ENCODE data around the gene TBL1Y.

TBL1Y gene

DNA sequence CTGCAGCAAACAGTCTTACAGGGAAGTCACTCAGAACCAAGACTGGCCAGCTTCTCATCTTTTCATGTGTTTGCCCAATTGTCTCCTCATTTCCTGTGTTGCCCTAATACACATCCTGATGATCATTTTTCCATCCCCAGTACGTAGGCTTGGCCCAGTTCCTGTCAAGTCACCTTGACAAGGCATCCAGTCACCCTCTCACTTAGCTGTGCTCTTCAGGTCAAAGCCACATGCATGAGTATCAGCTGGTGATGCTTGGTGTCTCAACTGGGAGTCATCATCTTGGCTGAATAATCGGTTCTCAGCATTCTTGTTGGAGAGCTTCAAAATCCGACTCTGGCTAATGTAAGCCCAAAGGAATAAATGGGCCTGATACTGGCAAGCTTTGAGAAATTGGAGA lies 186.5 kb downstream of the TBL1Y start:
- Mint-ChIP-seq H3K4me3 (no peak overlapping the region), H3K27me3 (no peaks in the 10 kb centered on the region), H3K4me1 (no peaks in the 10 kb centered on the region), H3K9me3 (no peaks in the 10 kb centered on the region), H3K36me3 (no peaks in the 10 kb centered on the region), H3K27ac (no peak overlapping the region)

DNA sequence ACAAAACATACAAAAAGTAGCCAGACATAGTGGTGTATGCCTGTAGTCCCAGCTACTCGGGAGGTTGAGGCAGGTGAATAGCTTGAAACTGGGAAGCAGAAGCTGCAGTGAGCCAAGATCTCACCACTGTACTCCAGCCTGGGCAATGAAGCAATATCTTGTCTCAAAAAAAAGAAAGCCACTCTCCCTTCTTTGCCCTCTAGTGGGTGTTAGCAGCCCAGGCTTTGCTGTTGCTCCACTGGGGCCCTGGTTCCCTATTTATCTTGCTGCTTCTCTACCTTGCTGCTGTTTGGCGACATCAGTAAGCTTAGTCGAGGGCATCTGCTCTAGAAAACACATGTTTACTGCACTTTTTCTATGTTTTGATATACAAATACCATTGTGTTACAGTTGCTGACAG lies 189.2 kb downstream of the TBL1Y start:
- Mint-ChIP-seq H3K4me1 (no peaks in the 10 kb centered on the region), H3K36me3 (no peaks in the 10 kb centered on the region), H3K27ac (no peak overlapping the region)

GRCh38 chrY:7102680-7103079 lies 192.2 kb downstream of the TBL1Y start:
- no peaks in the 10 kb centered on the region for H3K36me3 Mint-ChIP-seq
- no peaks in the 10 kb centered on the region for H3K27me3 Mint-ChIP-seq
- H3K4me1 Mint-ChIP-seq = no peaks in the 10 kb centered on the region
- H3K4me3 Mint-ChIP-seq = no peak overlapping the region
- H3K27ac Mint-ChIP-seq = no peak overlapping the region
- no peaks in the 10 kb centered on the region for H3K9me3 Mint-ChIP-seq

More for the DNA sequence above, 189.2 kb downstream of the TBL1Y start:
- Mint-ChIP-seq H3K27me3 (no peaks in the 10 kb centered on the region), H3K4me3 (no peak overlapping the region), H3K9me3 (no peaks in the 10 kb centered on the region)

DNA sequence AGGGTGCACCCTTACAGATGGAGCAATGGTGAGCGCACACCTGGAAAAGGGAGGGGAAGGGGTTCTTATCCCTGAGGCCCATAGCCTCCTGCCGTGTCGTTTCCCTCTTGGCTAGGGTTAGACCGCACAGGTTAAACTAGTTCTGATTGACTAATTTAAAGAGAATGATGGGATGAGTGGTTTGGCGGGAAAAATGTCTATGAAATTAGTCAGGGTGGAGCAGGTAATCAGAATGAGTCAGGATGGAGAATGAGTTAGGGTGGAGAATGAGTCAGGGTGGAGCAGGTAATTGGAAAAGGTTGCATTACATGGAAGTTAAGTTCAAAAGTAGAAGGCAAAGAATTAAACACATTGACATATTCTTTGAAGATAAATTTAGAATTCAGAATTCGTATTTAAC lies 196.7 kb downstream of the TBL1Y start:
- Mint-ChIP-seq H3K27ac (no peak overlapping the region), H3K36me3 (no peaks in the 10 kb centered on the region), H3K9me3 (no peaks in the 10 kb centered on the region), H3K27me3 (peaks cover 2% of the 10 kb centered on the region), H3K4me3 (no peak overlapping the region), H3K4me1 (no peaks in the 10 kb centered on the region)

GRCh38 chrY:7110086-7110485 lies 199.6 kb downstream of the TBL1Y start:
- no peak overlapping the region for H3K27ac Mint-ChIP-seq
- no peaks in the 10 kb centered on the region for H3K4me1 Mint-ChIP-seq
- H3K27me3 Mint-ChIP-seq = peaks cover 2% of the 10 kb centered on the region
- no peaks in the 10 kb centered on the region for H3K36me3 Mint-ChIP-seq
- H3K9me3 Mint-ChIP-seq = no peaks in the 10 kb centered on the region
- no peak overlapping the region for H3K4me3 Mint-ChIP-seq

- H3K9me3 Mint-ChIP-seq = no peaks in the 10 kb centered on the region
- H3K27me3 Mint-ChIP-seq = no peaks in the 10 kb centered on the region
- H3K27ac Mint-ChIP-seq = no peak overlapping the region
- no peaks in the 10 kb centered on the region for H3K36me3 Mint-ChIP-seq
- H3K4me1 Mint-ChIP-seq = no peaks in the 10 kb centered on the region
- no peak overlapping the region for H3K4me3 Mint-ChIP-seq
These were observed 205.4 kb downstream of the TBL1Y start for GRCh38 chrY:7115871-7116270.

GRCh38 chrY:7122202-7122601 lies 211.7 kb downstream of the TBL1Y start:
- Mint-ChIP-seq H3K27ac (no peak overlapping the region), H3K27me3 (no peaks in the 10 kb centered on the region), H3K4me3 (no peak overlapping the region), H3K4me1 (no peaks in the 10 kb centered on the region), H3K9me3 (no peaks in the 10 kb centered on the region), H3K36me3 (no peaks in the 10 kb centered on the region)

DNA sequence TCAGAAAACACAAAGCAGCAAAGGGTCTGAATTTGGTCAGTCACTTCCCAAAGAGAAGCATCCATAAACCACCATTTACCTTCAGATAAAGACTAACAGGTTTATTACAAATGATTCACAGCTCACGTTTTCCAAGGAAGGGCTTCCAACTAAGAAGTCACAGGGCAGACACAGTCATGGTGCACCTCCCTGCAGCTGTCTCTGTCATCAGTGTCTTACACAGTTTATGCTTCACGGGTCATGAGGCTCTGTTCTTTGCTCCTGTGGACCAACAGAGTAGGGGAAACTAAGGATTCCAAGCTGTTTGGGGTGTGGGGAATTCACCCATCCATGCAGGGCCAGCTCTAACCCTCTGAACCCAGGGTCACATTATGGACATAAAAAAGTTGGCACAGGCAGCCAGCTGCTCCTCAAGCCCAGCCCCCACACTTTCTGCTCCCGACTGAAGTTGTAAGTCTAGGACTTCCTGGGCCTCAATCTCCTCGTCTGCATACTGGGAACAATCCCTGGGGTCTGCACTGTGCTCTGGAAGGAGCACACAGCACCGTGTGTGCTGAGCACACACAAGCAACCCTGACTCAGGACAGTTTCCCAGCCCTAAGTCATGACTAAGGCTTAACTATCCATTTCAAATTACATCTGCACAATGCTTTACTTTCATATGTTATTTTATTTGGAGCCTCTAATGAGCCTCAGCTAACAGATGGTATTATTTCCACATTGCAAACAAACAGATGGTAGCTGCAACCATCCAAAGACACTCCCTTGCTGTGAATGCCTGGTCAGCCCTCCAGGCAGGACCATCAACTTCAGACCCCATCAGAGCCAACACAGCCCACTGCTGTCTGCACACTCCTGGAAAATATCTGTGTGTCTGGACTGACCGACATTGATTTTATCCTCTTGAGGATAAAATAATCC lies 214.9 kb downstream of the TBL1Y start:
- Mint-ChIP-seq H3K27ac (no peak overlapping the region), H3K4me1 (no peaks in the 10 kb centered on the region), H3K4me3 (no peak overlapping the region), H3K27me3 (no peaks in the 10 kb centered on the region), H3K9me3 (no peaks in the 10 kb centered on the region), H3K36me3 (no peaks in the 10 kb centered on the region)

- no peaks in the 10 kb centered on the region for H3K4me1 Mint-ChIP-seq
- H3K27me3 Mint-ChIP-seq = no peaks in the 10 kb centered on the region
- no peaks in the 10 kb centered on the region for H3K36me3 Mint-ChIP-seq
- no peak overlapping the region for H3K4me3 Mint-ChIP-seq
- no peak overlapping the region for H3K27ac Mint-ChIP-seq
- H3K9me3 Mint-ChIP-seq = no peaks in the 10 kb centered on the region
These were observed 217.7 kb downstream of the TBL1Y start for GRCh38 chrY:7128211-7128610.

Measured in activated naive CD4-positive, alpha-beta T cell treated with anti-CD3 and anti-CD28 coated beads, Interleukin-2, amount 50 U/mL, for 24 hours (primary cell).